Neural progenitor cell (in vitro differentiated cells): ENCODE data around the gene CHMP2B.

Source experiments
- CTCF ChIP-seq: fragments of 200-600 bp; sonication (generic); IDR thresholded peaks from 2 replicates; pipeline ENCODE4 v1.5.1; 2017; ENCODE audit warnings: antibody characterized with exemption, mild to moderate bottlenecking
- EZH2 ChIP-seq: fragments of 200-600 bp; sonication (generic); IDR thresholded peaks from 2 replicates; pipeline ENCODE4 v1.6.1; 2017; ENCODE audit warnings: antibody characterized with exemption, mild to moderate bottlenecking, moderate library complexity

- TF ChIP-seq CTCF, result no peak
- no peak for TF ChIP-seq EZH2
These were observed 61.3 kb downstream of the CHMP2B start for GRCh38 chr3:87288446-87288845.
